GM18520 (cell line): ENCODE data around the gene WHRN.

Source experiments
- ATAC-seq: cut with Tn5 transposase; IDR thresholded peaks from one replicate; pipeline ENCODE4 v1.9.1; 2021; ENCODE audit not compliant: unreplicated experiment

The WHRN gene

DNA sequence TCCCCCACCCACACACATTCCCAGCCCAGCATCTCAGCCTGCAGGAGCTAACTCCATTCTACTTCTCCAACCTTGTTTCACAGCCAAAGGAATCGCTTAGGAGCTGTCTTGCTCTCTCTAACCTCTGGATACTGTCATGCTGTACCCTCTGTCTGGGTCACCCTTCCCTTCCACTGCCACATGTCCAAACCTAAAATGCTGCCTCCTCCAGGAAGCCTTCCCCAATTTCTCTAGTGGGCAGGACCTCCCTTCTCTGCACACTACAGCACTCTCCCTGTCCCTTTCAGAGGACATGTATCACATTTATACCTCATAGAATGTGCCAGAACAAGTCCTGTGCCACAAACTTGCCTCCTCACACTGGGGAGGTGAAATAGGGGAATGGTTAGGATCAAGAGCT is 30.8 kb downstream of the WHRN start:
- ATAC-seq: no peak

DNA sequence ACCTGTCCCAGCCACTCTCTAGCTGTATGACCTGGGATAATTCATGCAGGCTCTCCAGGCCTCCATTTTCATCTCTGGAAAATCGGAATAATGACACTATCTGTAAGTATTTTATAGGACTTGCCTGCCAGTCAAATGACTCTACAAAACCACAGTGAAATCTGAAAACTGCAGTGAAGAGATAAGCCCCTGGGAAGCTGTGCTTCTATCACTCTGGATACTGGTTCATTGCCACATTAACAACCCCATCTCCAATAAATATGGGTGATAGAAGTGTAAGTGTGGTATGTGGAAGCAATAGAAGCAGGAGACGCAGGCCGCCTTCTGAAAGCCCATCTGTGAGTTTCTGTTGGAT is 31.8 kb downstream of the WHRN start:
- ATAC-seq: no peak

DNA sequence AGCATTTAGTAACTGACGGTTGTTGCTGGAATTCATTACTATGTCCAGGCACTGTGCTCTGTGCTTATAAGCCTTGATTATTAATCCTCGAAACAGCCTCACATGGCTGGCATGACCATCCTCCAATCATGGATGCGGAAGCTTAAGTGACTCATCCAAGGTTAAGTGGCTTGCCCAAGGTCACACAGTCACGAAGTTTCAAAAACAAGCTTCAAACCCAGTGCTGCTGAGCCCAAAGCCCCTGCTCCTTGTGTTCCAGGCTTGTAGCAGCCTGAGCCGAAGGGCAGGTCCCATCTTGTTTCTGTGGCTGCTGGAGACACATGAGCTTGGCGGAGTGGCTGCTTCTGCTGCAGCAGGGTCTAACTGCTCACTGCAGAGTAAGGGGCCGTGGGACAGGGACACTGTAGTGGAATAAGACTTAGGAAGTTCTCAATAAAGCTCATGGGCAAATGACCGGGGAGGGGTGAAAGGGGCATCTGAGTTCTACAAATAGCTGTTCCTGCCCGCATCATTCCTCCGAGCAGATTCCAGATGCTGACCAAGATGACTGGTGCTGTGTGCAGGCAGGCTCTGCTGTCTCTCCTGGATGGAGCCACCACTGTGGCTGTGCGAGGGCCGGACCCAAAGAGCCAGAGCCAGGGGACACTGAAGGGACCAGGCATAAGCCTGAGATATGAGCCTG is 32.4 kb downstream of the WHRN start:
- ATAC-seq: no peak

DNA sequence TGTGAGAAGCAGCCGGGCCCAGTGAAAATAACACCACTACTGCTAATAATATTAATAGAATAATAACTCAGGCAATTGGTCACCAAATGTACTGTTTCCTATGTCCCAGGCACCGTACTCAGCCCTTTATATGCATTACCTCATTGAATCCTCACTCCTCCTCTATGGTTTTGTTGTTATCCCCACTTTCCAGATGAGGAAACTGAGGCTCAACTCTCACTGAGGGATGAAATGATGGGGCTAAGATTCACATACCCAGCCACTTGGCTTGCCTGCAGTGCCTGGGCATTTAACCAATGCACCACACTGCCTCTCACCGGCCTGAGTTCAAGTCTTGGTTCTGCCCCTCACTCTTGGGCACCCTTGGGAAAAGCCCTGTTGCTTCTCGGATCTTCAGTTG is 34.1 kb downstream of the WHRN start:
- no peak for ATAC-seq

DNA sequence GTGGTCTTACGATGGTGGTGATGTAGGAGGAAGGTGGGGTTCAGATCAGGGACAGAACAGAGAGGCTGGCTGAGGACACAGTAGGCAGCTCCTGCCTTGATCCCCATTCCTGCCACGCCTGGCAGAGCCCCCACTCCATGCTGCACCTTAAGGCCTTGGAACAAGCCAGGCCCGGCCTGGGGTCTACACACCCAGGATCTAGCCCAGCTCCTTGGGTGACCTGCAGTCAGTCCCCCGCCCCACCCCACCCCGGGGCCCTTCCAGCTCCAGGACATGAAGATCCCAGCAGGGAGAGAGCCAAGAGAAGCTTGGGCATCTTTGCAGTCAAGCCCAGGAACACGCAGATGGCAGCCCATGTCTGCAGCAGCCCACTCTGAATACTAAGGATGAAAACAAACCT is 34.7 kb downstream of the WHRN start:
- no peak for ATAC-seq

DNA sequence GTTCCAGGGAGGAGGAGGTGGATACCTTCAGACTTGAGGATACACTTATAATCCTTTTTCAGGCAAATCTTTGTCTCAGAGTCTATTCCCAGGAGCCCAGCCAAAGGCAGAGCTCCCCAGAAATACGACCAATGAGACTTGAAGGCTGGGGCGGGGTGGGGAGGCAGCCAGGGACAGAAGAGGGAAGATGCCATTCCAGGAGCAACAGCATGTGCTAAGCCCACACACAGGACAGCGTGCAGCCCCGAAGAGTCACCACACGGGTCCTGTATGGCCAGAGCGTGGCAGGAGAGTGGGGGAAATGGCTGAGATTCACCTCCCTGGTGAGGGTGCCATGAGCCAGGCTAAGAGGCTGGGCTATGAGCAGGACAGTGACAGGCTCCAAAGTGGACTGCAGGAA is 35.2 kb downstream of the WHRN start:
- ATAC-seq: no peak

DNA sequence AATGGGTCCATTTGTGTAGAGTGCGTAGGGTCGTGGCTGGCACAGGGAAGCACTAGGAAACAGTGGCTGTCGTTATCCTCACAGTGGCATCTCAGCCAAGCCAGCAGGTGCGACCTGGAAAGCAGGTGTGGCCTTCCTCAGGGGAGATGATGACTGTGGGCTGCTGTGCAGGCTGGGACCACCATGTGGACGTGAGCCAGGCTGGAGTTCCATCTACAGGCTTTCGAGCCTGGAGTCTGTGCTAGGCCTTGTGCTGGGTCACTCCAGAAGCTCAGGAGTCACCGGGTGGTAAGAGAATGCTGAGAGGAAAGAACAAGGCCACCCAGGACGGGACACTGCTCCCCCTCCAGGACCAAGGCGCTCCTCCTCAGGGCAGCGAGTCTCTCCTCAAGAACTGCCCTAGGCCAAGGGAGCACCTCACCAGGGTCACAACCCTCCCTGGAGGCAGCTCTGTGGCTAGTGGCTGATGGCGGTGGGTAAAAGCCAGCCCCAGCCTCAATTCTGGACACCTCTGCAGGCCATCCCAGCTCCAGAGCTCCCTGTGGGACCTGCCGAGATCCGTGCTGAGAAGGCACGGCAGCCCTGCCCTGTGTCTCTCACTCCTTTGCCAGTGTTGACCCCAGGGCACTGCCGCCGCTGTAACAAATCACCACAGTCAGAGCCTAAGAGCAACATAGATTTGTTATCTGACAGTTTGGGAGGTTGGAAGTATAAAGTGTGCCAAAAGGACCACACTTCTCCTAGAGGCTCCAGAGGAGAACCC is 36.0 kb downstream of the WHRN start:
- no peak for ATAC-seq

DNA sequence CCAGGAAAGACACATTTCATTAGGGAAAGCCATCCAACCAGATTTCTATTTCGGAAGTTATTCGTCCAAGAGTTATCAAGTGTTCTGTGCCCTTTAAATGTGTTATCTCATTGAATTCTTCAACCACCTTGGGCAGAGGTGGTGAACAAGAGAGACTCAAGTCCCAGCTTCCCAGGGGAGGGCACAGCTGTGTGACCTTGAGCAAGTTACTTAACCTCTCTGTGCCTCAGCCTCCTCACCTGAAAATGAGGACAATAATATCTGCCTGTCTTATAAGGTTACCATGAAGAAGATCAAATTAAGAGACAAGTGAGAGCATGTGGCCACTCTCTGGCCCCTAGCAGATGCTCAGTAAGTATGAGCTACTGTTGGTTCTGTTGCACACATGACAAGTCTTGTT is 37.4 kb downstream of the WHRN start:
- ATAC-seq: no peak

DNA sequence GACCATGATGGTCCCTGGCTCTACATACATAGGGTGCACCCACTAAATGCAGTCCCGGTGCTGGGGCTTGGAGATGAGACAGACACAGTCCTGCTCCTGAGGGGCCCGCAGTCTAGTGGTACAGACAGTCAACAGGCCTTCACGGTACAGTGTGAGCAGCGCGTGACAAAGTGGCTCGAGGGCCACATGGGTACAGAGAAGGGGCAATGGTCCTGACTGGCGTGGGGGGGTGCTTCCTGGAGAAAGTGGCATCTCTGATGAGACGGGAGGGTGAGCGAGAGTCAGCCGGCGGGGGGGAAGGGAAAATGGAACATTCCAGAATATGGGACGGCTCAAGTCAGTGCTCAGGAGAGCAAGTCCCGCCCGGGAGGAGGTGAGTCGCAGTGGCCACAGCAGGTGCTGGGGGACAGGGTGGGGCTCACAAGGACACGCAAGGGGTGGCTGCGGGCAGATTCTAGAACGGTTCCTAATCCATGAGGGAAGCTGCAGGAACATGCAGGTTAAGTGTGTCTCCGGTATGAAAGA is 38.0 kb downstream of the WHRN start:
- no peak for ATAC-seq

DNA sequence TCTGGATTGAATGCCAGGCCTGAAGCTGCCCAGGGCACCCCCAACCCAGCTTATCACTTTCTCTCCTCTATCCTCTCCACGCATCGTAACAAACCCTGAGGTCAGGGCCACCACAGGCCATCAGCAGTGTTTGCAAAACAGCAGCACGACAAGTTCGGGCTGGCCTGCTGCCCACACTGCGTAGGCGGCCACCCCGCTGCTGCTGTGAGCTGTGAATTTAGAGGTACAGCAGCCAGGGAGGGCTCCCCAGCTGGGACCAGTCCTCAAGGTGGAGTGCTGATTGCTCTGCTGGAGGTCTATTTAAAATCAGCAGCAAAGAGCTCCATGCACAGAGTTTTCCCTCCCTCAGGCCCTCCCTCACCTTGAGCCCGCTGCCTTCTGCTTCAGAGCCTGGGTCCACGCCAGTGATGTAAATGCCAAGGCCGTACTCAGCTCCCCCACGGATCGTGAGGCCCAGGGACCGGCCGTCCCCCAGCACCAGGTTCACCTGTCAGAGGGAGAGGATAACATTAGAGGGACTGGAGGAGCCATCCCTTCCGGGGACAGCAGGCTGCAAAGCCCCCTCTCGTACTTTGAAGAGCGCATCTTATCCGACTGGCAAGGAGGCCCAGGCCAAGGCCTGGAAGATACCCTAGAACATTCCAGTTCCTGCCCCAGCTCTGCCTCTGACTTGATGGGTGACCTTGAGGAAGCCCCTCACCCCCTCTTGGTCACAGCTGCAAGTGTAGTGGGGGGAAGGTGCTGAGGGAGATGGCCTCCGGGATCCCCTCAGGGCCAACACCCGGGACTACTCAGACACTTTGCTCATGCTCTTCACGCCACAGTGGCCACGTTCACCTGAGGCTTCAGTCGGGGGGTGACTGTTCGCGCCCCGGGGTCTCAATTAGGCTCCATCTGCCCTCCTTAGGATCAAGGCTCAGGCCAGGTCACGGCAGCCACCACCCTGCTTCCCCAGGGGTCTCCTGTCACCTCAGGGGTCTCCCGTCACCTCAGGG is 39.1 kb downstream of the WHRN start:
- ATAC-seq: no peak

DNA sequence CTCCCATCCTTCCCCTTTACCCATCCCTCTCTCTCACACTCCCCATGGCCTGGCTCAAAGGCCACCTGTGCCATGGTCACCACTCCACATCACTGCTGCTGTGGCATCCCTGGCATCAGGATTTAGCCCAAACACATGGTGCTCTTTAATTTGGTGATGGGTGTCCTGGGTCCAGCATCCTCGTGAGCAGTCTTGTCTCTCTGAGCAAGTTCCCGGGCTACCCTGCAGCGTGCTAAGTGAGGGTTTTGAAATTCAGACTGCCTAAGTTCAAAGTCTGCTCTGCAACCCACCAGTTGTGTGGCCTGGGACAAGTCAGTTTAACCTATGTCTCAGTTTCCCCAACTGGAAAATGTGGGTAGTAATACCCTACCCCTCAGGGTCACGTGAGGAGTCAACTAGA is 39.9 kb downstream of the WHRN start:
- no peak for ATAC-seq

DNA sequence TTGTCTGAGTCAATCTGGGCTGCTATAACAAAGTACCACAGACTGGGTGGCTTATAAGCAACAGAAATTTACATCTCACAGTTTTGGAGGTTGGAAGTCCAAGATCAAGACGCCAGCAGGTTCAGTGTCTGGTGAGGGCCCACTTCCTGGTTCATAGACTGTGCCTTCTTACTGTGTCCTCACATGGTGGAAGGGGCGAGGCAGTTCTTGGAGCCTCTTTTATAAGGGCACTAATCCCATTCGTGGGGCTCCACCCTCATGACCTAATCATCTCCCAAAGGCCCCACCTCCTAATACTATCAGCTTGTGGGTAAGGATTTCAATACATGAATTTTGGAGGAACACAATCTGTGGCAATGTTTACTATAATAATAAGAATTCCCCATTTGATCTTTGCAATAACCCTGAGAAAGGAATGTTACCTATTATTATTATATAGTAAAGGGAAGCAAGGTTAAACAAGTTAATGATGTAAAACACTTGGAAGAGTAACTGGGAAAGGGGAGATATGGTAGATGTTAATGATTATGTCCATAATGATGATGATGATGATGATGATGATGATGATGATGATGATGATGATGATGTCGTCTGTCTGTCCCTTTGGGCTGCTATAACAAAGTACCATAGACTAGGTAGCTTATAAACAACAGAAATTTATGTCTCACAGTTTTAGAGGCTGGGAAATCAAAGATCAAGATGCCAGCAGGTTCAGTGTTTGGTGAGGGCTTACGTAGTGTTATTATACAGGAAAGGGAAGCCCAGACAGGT is 40.8 kb downstream of the WHRN start:
- ATAC-seq: no peak

DNA sequence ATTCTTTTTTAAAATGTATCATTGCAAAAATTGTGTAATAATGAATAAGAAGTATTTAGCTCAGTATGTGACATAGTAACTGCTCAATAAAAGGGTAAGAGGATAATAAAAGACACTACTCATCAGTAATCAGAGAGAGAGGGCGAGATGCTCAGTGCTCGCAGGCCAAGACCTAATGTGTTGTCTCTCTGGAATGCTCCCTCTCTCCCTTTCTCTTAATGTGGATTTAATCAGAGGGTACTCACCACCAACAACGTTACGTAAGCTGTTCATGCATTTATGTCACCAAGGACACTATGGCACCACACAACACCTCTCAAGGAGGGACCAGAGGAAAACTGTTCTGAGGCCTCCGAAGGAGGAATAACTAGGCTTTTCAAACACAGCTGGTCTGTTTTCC is 42.5 kb downstream of the WHRN start:
- no peak for ATAC-seq

DNA sequence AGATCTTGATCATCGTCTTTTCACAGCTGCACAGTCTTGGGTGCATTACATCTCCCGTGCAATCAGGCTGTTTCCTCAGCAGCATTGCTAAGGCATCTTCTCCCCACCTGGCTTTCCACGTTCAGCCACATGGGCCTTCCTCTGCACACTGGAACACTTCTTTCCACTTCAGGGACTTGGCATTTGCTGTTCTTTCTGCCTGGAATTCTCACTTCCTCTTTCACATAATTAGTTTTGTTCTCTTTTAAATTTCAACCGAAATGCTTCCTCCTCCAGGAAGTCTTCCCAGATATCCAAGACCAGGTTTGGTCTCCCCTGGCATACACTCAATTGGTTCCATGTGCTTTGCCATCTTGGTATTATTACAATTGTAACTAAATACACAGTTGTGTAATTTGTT is 43.8 kb downstream of the WHRN start:
- ATAC-seq: no peak

DNA sequence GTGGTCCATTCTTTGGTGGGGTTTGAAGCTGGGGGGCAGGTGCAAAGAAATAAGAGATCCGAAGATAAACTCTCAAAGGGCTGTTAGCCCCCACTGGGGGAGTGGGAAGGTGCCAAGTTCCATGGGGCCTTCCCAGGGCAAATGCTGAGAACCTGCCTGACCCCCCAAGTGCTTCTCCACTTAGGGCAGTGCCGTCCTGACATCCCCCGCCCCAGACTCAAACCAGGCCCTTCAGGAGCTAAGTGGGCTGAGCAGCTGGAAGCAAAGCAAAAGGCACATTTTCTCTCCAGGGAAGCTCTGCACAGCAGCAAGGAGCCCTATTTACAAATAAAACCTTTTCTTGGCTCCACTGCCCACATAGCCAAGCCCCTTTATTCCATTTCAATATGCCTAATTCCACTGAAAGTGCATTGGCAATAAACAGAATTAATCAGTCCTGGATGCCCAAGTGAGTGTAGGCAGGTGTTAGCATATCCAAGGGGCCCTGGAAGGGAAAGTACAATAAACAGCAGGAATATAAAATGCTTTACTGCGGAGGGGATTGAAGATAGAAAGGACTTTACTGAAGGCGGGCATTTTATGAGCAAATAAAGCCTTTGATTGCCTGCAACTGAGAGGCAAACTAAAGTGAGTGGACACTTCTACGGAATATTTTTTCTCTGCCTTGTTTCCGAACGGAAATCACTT is 44.6 kb downstream of the WHRN start:
- ATAC-seq: no peak

DNA sequence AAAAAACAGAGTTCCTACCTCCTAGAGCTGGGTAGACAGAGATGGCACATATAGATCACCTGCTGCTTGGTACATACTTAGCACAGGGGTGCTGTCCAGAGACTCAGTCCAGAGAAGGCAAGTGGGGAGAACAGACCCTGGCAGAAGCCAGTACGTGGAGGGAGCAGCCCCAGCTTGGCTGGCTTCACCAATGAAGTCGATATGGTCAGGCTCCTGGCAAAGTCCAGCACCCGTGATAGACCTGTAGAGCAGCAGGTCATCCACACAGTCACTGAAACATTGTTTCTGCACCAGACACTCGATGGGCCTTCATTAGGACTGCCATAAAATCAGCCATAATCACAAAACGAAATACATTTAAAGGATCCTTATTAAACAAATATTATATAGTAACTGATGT is 45.8 kb downstream of the WHRN start:
- no peak for ATAC-seq

DNA sequence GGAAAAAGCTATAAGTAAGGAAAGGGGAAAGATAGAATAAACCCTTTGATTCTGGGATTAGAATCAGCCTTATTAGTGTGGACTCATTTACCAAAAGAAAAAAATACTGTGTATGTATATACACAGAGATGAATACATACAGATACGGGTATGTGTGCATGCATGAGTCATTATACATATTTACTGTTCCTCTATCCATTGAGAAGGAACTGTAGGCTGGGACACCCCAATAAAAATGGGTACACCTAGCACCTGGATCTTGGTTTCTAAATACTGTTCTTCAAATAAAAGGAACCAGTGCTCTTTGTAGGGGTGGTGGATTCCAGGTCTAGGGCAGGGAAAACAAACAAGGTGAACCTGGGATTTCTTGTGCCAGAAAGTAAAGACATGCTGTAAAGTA is 48.3 kb downstream of the WHRN start:
- no peak for ATAC-seq

DNA sequence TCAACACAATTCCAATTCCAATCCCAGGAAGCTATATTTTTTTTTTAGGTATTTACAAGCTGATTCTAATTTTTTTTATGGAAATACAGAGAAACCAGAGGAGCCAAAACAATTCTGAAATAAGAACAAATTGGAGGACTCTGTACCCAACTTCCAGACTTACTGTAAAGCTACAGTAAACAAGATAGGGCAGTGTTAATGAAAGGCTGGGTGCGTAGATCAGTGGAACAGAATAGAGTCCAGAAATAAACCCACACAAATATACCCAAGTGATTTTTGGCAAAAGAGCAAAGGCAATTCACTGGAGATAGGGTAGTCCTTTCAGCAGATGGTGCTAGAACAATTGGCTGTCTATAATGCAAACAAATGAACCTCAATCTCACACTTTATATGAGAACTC is 50.6 kb downstream of the WHRN start:
- no peak for ATAC-seq

DNA sequence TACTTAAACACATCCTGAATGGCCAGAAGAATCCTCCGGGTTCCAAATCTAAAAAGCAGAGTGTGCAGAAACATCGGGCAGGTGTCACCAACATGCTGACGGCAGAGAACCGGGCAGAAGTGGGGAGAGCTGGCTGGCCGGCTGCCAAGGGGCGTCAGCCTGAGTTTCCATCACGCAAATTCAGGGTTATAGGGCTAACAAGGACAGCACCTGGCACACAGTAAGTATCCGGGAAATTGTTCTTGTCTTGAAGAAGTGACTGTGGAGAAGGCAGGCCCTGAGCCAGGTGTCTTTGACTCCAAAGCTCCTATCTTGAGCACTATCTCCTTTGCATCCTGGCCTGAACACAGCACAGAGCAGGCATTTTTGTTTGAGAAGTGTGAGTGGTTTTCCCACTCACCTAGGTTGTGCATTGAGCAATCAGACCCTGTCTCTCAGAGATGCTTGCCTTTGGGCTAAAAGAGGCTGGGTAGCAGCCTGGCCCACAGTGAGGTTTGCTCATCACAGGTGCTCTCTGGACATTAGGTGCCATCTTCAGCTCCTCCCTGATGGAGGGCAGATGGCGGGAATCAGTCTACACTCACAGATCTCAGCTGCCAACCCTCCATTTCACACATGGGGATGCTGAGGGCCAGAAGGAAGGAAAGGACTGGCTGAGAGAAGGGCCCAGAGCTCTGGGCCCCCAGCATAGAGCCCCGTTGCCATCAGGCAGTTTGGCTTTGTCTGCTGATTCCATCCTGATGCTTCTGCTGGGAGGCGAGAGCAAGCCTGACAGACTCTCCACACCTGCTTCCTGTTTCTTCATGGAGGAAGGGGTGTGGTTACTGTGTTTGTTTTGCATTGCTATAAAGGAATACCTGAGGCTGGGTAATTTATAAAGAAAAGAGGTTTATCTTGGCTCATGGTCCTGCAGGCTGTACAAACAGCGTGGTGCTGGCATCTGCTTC is 52.8 kb downstream of the WHRN start:
- no peak for ATAC-seq
